Endothelial cell of umbilical vein (primary cell): ENCODE data around the gene CPSF7. TPM values are rescaled to one million over a fixed set of nuclear protein-coding genes. Genes with fewer than 3 reads are reported as not detected.
A peak's percentile ranks its signal among the peaks of the same experiment; 100 is the strongest.

Source experiments
- BruUV-seq: library from RNA; stranded (reverse); fragments of 400-500 nt; replicated peaks from 2 replicates; lab custom pipeline; 2021; lab: Mats Ljungman, UMichigan
- CTCF ChIA-PET: fragments of 300-600, 350-600 bp; sonication (Branson Sonifier 250); formaldehyde crosslinking; loops from one replicate; lab custom pipeline; 2021; ENCODE audit warnings: antibody characterized with exemption, inconsistent platforms; lab: Charles Lee
- POLR2A ChIA-PET: fragments of 300-600, 350-600 bp; sonication (Branson Sonifier 250); formaldehyde crosslinking; loops from one replicate; lab custom pipeline; 2021; ENCODE audit warnings: antibody characterized with exemption, inconsistent platforms; lab: Charles Lee
- DNase-seq: peaks from one replicate; pipeline ENCODE4 v3.0.0-alpha.2; 2011; ENCODE audit warnings: low read depth, low spot score
- FAIRE-seq: peaks from 2 replicates; lab custom pipeline; 2011; peaks lifted over from hg19 to GRCh38; lab: Jason Lieb, UNC
- H2AFZ ChIP-seq: 2 replicates; pipeline ENCODE4 v1.6.0; 2012; ENCODE audit warnings: low read depth, low read length, control low read depth, inconsistent platforms
- H3K27ac ChIP-seq: 2 replicates; pipeline ENCODE4 v1.5.1; 2011; ENCODE audit warnings: low read depth, mild to moderate bottlenecking, control low read depth, low read length, moderate library complexity; ENCODE audit not compliant: insufficient read depth
- H3K27me3 ChIP-seq, 2 experiments: 2 replicates each; pipeline versions ENCODE4 v1.6.0 to v1.6.1; 2011; ENCODE audit warnings: low read length in 2 of 2, mixed read lengths in 1 of 2; ENCODE audit not compliant: control insufficient read depth in 2 of 2, insufficient read depth in 2 of 2
- H3K36me3 ChIP-seq, 2 experiments: 2 replicates in 1 of 2; 3 replicates in 1 of 2; pipeline ENCODE4 v1.5.1; 2011; ENCODE audit warnings: low read length in 2 of 2, mild to moderate bottlenecking in 1 of 2, moderate library complexity in 1 of 2; ENCODE audit not compliant: control insufficient read depth in 2 of 2, insufficient read depth in 2 of 2; ENCODE audit errors: extremely low read depth in 1 of 2
- H3K4me1 ChIP-seq: 3 replicates; pipeline ENCODE4 v1.5.1; 2011; ENCODE audit warnings: mild to moderate bottlenecking, low read length; ENCODE audit not compliant: control insufficient read depth, insufficient read depth; ENCODE audit errors: extremely low read depth
- H3K4me2 ChIP-seq: 2 replicates; pipeline ENCODE4 v1.6.1; 2011; ENCODE audit warnings: low read length, control low read depth, mixed read lengths; ENCODE audit not compliant: insufficient read depth
- H3K4me3 ChIP-seq, 3 experiments: fragments of 200-600 bp in 1 of 3; sonication (generic), shearing (Covaris generic) in 1 of 3; replicated peaks in 1 of 3; 2 replicates each; pipeline ENCODE4 v1.5.1; 2011 to 2016; ENCODE audit warnings: control low read depth in 3 of 3, low read length in 3 of 3, mild to moderate bottlenecking in 2 of 3, inconsistent platforms in 1 of 3, low read depth in 1 of 3, moderate library complexity in 1 of 3; ENCODE audit not compliant: insufficient read depth in 1 of 3
- H3K79me2 ChIP-seq: 2 replicates; pipeline ENCODE4 v1.6.0; 2012; ENCODE audit warnings: low read length, inconsistent platforms; ENCODE audit not compliant: control insufficient read depth, insufficient read depth
- H3K9ac ChIP-seq: replicated peaks from 2 replicates; pipeline ENCODE3; 2011; ENCODE audit warnings: low read length, control low read depth; ENCODE audit not compliant: insufficient read depth; ENCODE audit errors: extremely low read depth
- H3K9me1 ChIP-seq: replicated peaks from 3 replicates; pipeline ENCODE4 v1.6.0; 2011; ENCODE audit warnings: mild to moderate bottlenecking, low read length; ENCODE audit not compliant: control insufficient read depth, insufficient read depth; ENCODE audit errors: extremely low read depth
- H3K9me3 ChIP-seq: replicated peaks from 2 replicates; pipeline ENCODE4 v1.5.1; 2012; ENCODE audit warnings: low read length, inconsistent platforms; ENCODE audit not compliant: control insufficient read depth, insufficient read depth
- H4K20me1 ChIP-seq: replicated peaks from 2 replicates; pipeline ENCODE3; 2011; ENCODE audit warnings: mild to moderate bottlenecking, low read length; ENCODE audit not compliant: control insufficient read depth, insufficient read depth; ENCODE audit errors: extremely low read depth
- EZH2 ChIP-seq: IDR thresholded peaks from 2 replicates; pipeline ENCODE4 v1.6.1; 2012; ENCODE audit warnings: borderline replicate concordance, low read depth, mild to moderate bottlenecking, moderate library complexity, low read length, inconsistent platforms; ENCODE audit not compliant: severe bottlenecking
- FOS ChIP-seq: IDR thresholded peaks from 2 replicates; pipeline ENCODE4 v1.6.1; 2011; ENCODE audit warnings: mild to moderate bottlenecking, low read length, moderate library complexity, borderline replicate concordance; ENCODE audit not compliant: insufficient read depth
- GATA2 ChIP-seq: IDR thresholded peaks from 2 replicates; pipeline ENCODE4 v1.7.0; 2011; ENCODE audit warnings: low read depth, mild to moderate bottlenecking, moderate library complexity, mixed read lengths, low read length; ENCODE audit not compliant: insufficient read length, insufficient read depth
- JUN ChIP-seq: IDR thresholded peaks from 2 replicates; pipeline ENCODE4 v1.6.1; 2011; ENCODE audit warnings: borderline replicate concordance, low read depth; ENCODE audit not compliant: insufficient read length, insufficient read depth
- MAX ChIP-seq: IDR thresholded peaks from 2 replicates; pipeline ENCODE4 v1.6.1; 2011; ENCODE audit not compliant: insufficient read depth, insufficient read length
- MYC ChIP-seq: IDR thresholded peaks from one replicate; pipeline ENCODE4 v1.6.1; 2011; ENCODE audit warnings: mild to moderate bottlenecking, low read depth, low read length
- POLR2A ChIP-seq: IDR thresholded peaks from 2 replicates; pipeline ENCODE4 v1.6.1; 2012; ENCODE audit warnings: low read depth, mild to moderate bottlenecking, control low read depth, low read length
- POLR2AphosphoS5 ChIP-seq: IDR thresholded peaks from 2 replicates; pipeline ENCODE4 v1.6.1; 2012; ENCODE audit warnings: low read depth, mild to moderate bottlenecking, control low read depth, low read length, moderate library complexity; ENCODE audit not compliant: insufficient read depth
- dilution Hi-C: fragments of 300-500 bp; cut with MboI; formaldehyde crosslinking; loops from one replicate; pipeline ENCODE4 v1.15.0; 2019; ENCODE audit warnings: low sequenced_read_pairs; ENCODE audit not compliant: extremely low pct_ligation_motif_present
- intact Hi-C: fragments of 100-400 bp; cut with micrococcal nuclease; formaldehyde crosslinking; loops from one replicate; pipeline ENCODE4 v1.10.0; 2022
- polyA plus RNA-seq, 4 experiments: library from polyadenylated mRNA; depleted of rRNA in 3 of 4; stranded (reverse) in 3 of 4; unstranded in 1 of 4; fragments of >200 nt; gene quantifications; 2 replicates each; pipeline versions ENCODE4 v1.2.1 to v1.2.3, GENCODE V29; 2011 to 2012; ENCODE audit warnings: missing spikeins in 1 of 4
- total RNA-seq: library from RNA; stranded (reverse); gene quantifications from 2 replicates; pipeline ENCODE4 v1.2.3, GENCODE V29; 2021
- TF ChIP-seq, protein P1 (sequence below), 2 donors: IDR thresholded peaks; 1 replicate in 1 of 2; 2 replicates in 1 of 2; pipeline ENCODE4 v1.5.1; 2011; ENCODE audit warnings: low read length in 2 of 2, mild to moderate bottlenecking in 2 of 2, moderate library complexity in 2 of 2, control low read depth in 1 of 2, inconsistent platforms in 1 of 2, low read depth in 1 of 2; ENCODE audit not compliant: insufficient read depth in 1 of 2; ENCODE audit errors: extremely low read depth in 1 of 2

Gene CPSF7
- total and polyA plus RNA-seq, 2 donors (not counting 3 experiments of a cell fraction or from before 2014, with no cell fraction given): 77.0 to 88.4 TPM

- H3K4me1 ChIP-seq: peaks cover 12% of the 10 kb centered on the region
- no peak overlapping the region for H2AFZ ChIP-seq
- ChIA-PET CTCF (no interaction called here), POLR2A (no interaction called here)
- peak overlapping the region; percentile 8 for H3K27ac ChIP-seq
- no TSS peak for BruUV-seq
- DNase-seq (no peak), FAIRE-seq (no peak)
- dilution Hi-C loops (no loop called here), intact Hi-C loops (no loop called here)
- TF ChIP-seq, protein P1, sequence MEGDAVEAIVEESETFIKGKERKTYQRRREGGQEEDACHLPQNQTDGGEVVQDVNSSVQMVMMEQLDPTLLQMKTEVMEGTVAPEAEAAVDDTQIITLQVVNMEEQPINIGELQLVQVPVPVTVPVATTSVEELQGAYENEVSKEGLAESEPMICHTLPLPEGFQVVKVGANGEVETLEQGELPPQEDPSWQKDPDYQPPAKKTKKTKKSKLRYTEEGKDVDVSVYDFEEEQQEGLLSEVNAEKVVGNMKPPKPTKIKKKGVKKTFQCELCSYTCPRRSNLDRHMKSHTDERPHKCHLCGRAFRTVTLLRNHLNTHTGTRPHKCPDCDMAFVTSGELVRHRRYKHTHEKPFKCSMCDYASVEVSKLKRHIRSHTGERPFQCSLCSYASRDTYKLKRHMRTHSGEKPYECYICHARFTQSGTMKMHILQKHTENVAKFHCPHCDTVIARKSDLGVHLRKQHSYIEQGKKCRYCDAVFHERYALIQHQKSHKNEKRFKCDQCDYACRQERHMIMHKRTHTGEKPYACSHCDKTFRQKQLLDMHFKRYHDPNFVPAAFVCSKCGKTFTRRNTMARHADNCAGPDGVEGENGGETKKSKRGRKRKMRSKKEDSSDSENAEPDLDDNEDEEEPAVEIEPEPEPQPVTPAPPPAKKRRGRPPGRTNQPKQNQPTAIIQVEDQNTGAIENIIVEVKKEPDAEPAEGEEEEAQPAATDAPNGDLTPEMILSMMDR (IDR thresholded peaks at IDR 0.05; ENCODE audit: extremely low read depth in 1 of 2, insufficient read depth in 1 of 2, low read depth in 1 of 2, low read length in 2 of 2): no peak
- no peak for TF ChIP-seq POLR2A
- no peaks in the 10 kb centered on the region for H3K9me3 ChIP-seq
- peaks cover 46 to 51% of the 10 kb centered on the region in 2 experiments for H3K36me3 ChIP-seq
- H3K4me2 ChIP-seq: peak overlapping the region; percentile 47
- no peaks in the 10 kb centered on the region for H3K27me3 ChIP-seq
- peaks cover 17% of the 10 kb centered on the region for H3K79me2 ChIP-seq
- no peak overlapping the region for H3K9ac ChIP-seq
- H4K20me1 ChIP-seq: no peaks in the 10 kb centered on the region
- H3K9me1 ChIP-seq: no peaks in the 10 kb centered on the region
- H3K4me3 ChIP-seq: no peak overlapping the region
These were observed 15.2 kb downstream of the CPSF7 start for GRCh38 chr11:61414547-61414946.

DNA sequence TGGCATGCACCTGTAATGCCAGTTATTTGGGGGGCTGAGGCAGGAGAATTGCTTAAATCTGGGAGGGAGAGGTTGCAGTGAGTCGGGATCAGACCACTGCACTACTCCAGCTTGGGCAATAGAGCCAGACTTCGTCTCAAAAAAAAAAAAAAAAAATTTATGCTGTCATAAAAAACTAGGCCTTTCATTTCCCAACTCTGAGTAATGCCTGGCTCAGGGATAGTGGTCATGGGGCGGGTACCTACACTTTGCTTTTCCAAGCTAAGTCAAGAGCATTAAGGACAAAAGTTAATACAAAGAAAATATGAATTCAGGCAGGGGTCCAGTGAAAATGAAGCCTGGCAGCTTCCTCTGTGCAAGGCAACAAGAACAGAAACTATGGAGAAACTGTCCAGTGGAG lies 16.3 kb downstream of the CPSF7 start:
- H3K9ac ChIP-seq: no peak overlapping the region
- dilution Hi-C loops: no loop called here
- no peak overlapping the region for H3K27ac ChIP-seq
- no peaks in the 10 kb centered on the region for H4K20me1 ChIP-seq
- intact Hi-C loops: no loop called here
- H3K36me3 ChIP-seq: peaks cover 47 to 51% of the 10 kb centered on the region in 2 experiments
- peaks cover 12% of the 10 kb centered on the region for H3K4me1 ChIP-seq
- H3K4me3 ChIP-seq: no peak overlapping the region
- DNase-seq (no peak), FAIRE-seq (no peak)
- no TSS peak for BruUV-seq
- peaks cover 17% of the 10 kb centered on the region for H3K79me2 ChIP-seq
- POLR2A ChIA-PET: no interaction called here
- no peaks in the 10 kb centered on the region for H3K9me1 ChIP-seq
- TF ChIP-seq, protein P1 (IDR thresholded peaks at IDR 0.05; ENCODE audit: extremely low read depth in 1 of 2, insufficient read depth in 1 of 2, low read depth in 1 of 2, low read length in 2 of 2): no peak
- TF ChIP-seq EZH2 (no peak), GATA2 (no peak), FOS (no peak), MAX (no peak), POLR2AphosphoS5 (no peak), JUN (no peak), POLR2A (no peak), MYC (no peak)
- H3K4me2 ChIP-seq: no peak overlapping the region
- H2AFZ ChIP-seq: no peak overlapping the region
- no peaks in the 10 kb centered on the region for H3K27me3 ChIP-seq
- CTCF ChIA-PET: interaction anchor here (0.6 kb wide), 1 partner anchor 83 kb away, joined by 3 read pairs; no protein-coding TSS in a partner anchor
- no peaks in the 10 kb centered on the region for H3K9me3 ChIP-seq
